Heart right ventricle (tissue), 16 donors: ENCODE measurements around the gene QTRT2. TPM values are rescaled to one million over a fixed set of nuclear protein-coding genes. Genes with fewer than 3 reads are reported as not detected.

Experiments
- ATAC-seq, 8 donors: fragments of 200-7000 bp; cut with Tn5 transposase; one replicate each; pipeline ENCODE4 v1.9.1; 2020; ENCODE audit warnings: mild to moderate bottlenecking in 8 of 8, moderate library complexity in 8 of 8, moderate number of reproducible peaks in 1 of 8
- DNase-seq, 2 donors: peaks; one replicate each; pipeline ENCODE4 v3.0.0-alpha.2; 2020
- H3K27ac ChIP-seq, 10 donors: fragments of 200-600 bp; sonication (generic) in 2 of 10; one replicate each; pipeline versions ENCODE4 v1.5.0 to v1.8.0; 2020 to 2022; ENCODE audit warnings: mild to moderate bottlenecking in 3 of 10
- H3K27me3 ChIP-seq, 7 donors: fragments of 200-600 bp; one replicate each; pipeline ENCODE4 v1.8.0; 2021 to 2022; ENCODE audit warnings: mild to moderate bottlenecking in 2 of 7
- H3K36me3 ChIP-seq, 9 donors: fragments of 200-600 bp; sonication (generic) in 1 of 9; one replicate each; pipeline versions ENCODE4 v1.5.0 to v1.8.0; 2020 to 2022; ENCODE audit warnings: mild to moderate bottlenecking in 2 of 9
- H3K4me1 ChIP-seq, 9 donors: fragments of 200-600 bp; sonication (generic) in 1 of 9; one replicate each; pipeline versions ENCODE4 v1.5.0 to v1.8.0; 2020 to 2022; ENCODE audit warnings: mild to moderate bottlenecking in 4 of 9
- H3K4me3 ChIP-seq, 10 donors: fragments of 200-600 bp; sonication (generic) in 2 of 10; one replicate each; pipeline versions ENCODE4 v1.5.0 to v1.8.0; 2020 to 2022; ENCODE audit warnings: mild to moderate bottlenecking in 7 of 10, moderate library complexity in 2 of 10
- H3K9me3 ChIP-seq, 11 donors: fragments of 200-600 bp in 10 of 11; sonication (generic) in 2 of 11; one replicate each; pipeline versions ENCODE4 v1.5.0 to v1.8.0; 2013 to 2022; ENCODE audit warnings: mild to moderate bottlenecking in 2 of 11, control low read depth in 1 of 11, moderate library complexity in 1 of 11
- CTCF ChIP-seq, 9 donors: fragments of 200-600 bp; sonication (generic) in 2 of 9; IDR thresholded peaks; one replicate each; pipeline versions ENCODE4 v1.5.0 to v1.8.0; 2021 to 2022; ENCODE audit warnings: antibody characterized with exemption in 9 of 9, mild to moderate bottlenecking in 5 of 9, moderate library complexity in 1 of 9
- WGBS, 2 donors: extraction: QIAGEN DNeasy Blood & Tissue Kit; methylation state at CpG; one replicate each; pipeline ENCODE4 v1.1.7; 2013; ENCODE audit warnings: inconsistent platforms in 1 of 2; 5-methylcytosine and 5-hydroxymethylcytosine counted together
- intact Hi-C, 10 donors: fragments of 100-400 bp; cut with DNase I; formaldehyde crosslinking; loops; one replicate each; pipeline versions ENCODE4 v1.11.1 to v1.14.2; 2022
- polyA plus RNA-seq, 2 donors: library from polyadenylated mRNA; stranded (reverse); fragments of 200-250 nt; gene quantifications; one replicate each; pipeline ENCODE4 v1.2.3, GENCODE V29; 2013
- total RNA-seq, 10 donors: library from RNA; stranded (reverse); fragmentation: NEBNext Ultra II Directional in 3 of 10; extraction: Animal tissue kit (Norgen Biotek cat#: 25700) in 3 of 10; gene quantifications; one replicate each; pipeline versions ENCODE4 v1.2.1 to v1.2.4, GENCODE V29; 2021 to 2023
- donor health status: Arrhythmogenic right ventricular cardiomyopathy.
- donor health status: ischemic (EF 13 %, LVEDD 7.1; RV severe dilation, severe dysfunction).
- donor health status: healthy with polysubstance abuse.
- donor health status: DM: no; HTN: yes; CAD: no.
- donor health status: DM: no; HTN: no; CAD: no.
- donor health status: ischemic (EF 25% LVEDD 6.9; RV normal size, moderate dysfunction).
- donor health status: ischemic (EF 25% LVEDD 5.7; RV mildly dilated, moderate dysfunction).
- donor health status: healthy.
- donor health status: DM: yes; HTN: yes; CAD: no.
- donor health status: Ischemic cardiomyopathy.
- donor health status: ischemic (EF 35%, LVEDD 5.7; RV mildly dilated, moderate dysfunction).
- donor health status: nonischemic (EF 11% LVEDD 7.7; RV severe dilation, severe dysfunction).
- donor health status: DM: yes; HTN: yes; CAD: no.
- donor health status: PGD.
- donor health status: ischemic (EF 29% LVEDD 5.4; RV normal size, mild dysfunction).
- donor health status: nonischemic (EF 23%, LVEDD 6.1; RV moderate dilation, normal function).

The QTRT2 gene
- total and polyA plus RNA-seq, 12 donors: 3.4 to 9.7 (median 4.9) TPM

DNA sequence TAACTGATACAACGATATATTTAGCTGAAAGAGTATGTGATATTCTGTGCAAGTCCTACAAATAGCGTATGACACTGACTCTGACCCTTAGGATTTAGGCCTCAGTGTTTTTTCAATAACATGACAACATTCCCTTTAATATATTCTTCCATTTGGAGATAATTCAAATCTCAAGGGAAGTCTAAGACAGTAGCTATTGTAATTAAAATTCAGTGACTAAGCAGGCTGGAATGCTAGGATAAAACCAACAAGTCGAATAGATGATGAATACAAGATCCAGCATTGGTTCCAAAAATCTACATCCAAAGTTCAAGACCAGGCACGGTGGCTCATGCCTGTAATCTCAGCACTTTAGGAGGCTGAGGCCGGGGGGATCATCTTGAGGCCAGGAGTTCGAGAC is 56.2 kb downstream of the QTRT2 start:
- ATAC-seq: peak in 2 of 8 donors; percentile 19 to 20
- Histone ChIP-seq H3K36me3 (no peaks in the 10 kb centered on the region), H3K27ac (no peak overlapping the region)

GRCh38 chr3:114114719-114115118 is 58.2 kb downstream of the QTRT2 start:
- Histone ChIP-seq H3K4me1 (peaks cover 0 to 26% (median 0%) of the 10 kb centered on the region in 9 donors), H3K36me3 (no peaks in the 10 kb centered on the region), H3K4me3 (no peak overlapping the region), H3K9me3 (no peaks in the 10 kb centered on the region), H3K27me3 (no peaks in the 10 kb centered on the region), H3K27ac (no peak overlapping the region)
- no peak for ATAC-seq
- WGBS, 2 donors: 89 to 90% methylated on average over 3 of the region's 3 CpGs
- no peak for DNase-seq
- intact Hi-C loops: no loop called here
- TF ChIP-seq CTCF (IDR thresholded peaks at IDR 0.05): no peak

More for the DNA sequence above, 56.2 kb downstream of the QTRT2 start:
- DNase-seq: no peak
- 55 to 73% methylated on average over 6 of the region's 6 CpGs for WGBS, 2 donors
- intact Hi-C loops: no loop called here
- peaks cover 0 to 29% (median 0%) of the 10 kb centered on the region in 9 donors for H3K4me1 ChIP-seq
- no peak overlapping the region for H3K4me3 ChIP-seq
- H3K27me3 ChIP-seq: peaks cover 0 to 14% (median 0%) of the 10 kb centered on the region in 7 donors
- H3K9me3 ChIP-seq: no peaks in the 10 kb centered on the region
- TF ChIP-seq CTCF (IDR thresholded peaks at IDR 0.05): no peak

DNA sequence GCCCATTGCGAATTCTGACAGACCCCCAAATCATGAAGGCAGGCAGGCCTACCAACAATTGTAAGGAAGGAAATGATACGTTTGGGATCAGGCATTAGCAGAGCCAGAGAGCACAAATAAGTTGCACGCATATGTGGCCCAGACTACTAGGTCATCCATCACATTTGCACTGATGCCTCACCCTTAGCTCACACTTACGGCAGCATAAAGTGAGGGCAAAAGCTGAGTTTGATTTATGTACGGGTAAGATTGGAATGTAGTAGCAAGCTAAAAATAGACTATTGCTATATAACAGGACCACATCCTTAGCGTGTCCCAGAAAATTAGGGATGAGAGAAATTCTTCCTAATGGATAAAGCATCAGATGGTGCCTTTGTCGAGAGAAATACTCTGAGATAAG is 58.6 kb downstream of the QTRT2 start:
- Histone ChIP-seq H3K27me3 (no peaks in the 10 kb centered on the region), H3K4me1 (peaks cover 0 to 22% (median 0%) of the 10 kb centered on the region in 9 donors), H3K27ac (no peak overlapping the region), H3K9me3 (no peaks in the 10 kb centered on the region), H3K36me3 (no peaks in the 10 kb centered on the region), H3K4me3 (no peak overlapping the region)
- no peak for ATAC-seq
- WGBS, 2 donors: 77 to 84% methylated on average over 7 of the region's 7 CpGs
- no peak for TF ChIP-seq CTCF (IDR thresholded peaks at IDR 0.05)
- DNase-seq: no peak
- intact Hi-C loops: no loop called here

DNA sequence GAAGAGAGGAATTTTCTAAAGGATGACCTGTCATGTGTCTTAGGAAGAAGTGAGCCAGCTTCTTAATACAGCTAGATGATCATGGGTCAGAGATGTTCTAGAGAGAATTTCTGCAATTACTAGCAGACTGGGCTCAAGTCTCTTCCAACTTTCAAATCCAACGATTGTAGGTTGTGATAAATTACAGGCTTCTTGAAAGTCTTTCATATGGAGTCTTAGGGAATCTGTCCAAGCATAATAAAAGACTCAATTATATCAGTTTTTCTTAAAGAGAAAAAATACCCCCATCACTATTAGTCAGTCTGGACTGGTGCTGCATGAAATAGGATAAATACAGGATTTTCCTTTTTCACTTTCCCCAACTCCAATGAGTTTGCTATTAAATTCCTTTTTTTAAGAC is 63.2 kb downstream of the QTRT2 start:
- Histone ChIP-seq H3K4me1 (peaks cover 0 to 34% (median 6%) of the 10 kb centered on the region in 9 donors), H3K9me3 (no peaks in the 10 kb centered on the region), H3K27ac (no peak overlapping the region), H3K4me3 (no peak overlapping the region), H3K27me3 (no peaks in the 10 kb centered on the region), H3K36me3 (no peaks in the 10 kb centered on the region)
- TF ChIP-seq CTCF (IDR thresholded peaks at IDR 0.05): no peak
- no peak for ATAC-seq
- DNase-seq: no peak
- intact Hi-C loops: no loop called here
- WGBS, 2 donors: 39 to 54% methylated on average over 1 of the region's 1 CpG
